Activated CD8-positive, alpha-beta memory T cell treated with anti-CD3 and anti-CD28 coated beads, Interleukin-2, amount 50 U/mL, for 24 hours (primary cell): ENCODE measurements around the gene CACNA2D4.
"Not testable (repeated sequence)": the region's sequence is repeated elsewhere in the genome, so short reads cannot be mapped to it uniquely, and the experiment has no call there.

Experiments
- DNase-seq: peaks from one replicate; pipeline ENCODE4 v3.0.0-alpha.2; 2020; ENCODE audit errors: extremely low read depth

CACNA2D4 gene

GRCh38 chr12:1832801-1833595, 85.5 kb downstream of the CACNA2D4 start:
- DNase-seq = no peak

GRCh38 chr12:1830981-1831963, 87.2 kb downstream of the CACNA2D4 start:
- no peak for DNase-seq

- DNase-seq = no peak
These were observed 88.0 kb downstream of the CACNA2D4 start for GRCh38 chr12:1830401-1830845.

GRCh38 chr12:1829306-1829900, 89.0 kb downstream of the CACNA2D4 start:
- DNase-seq = no peak

- DNase-seq = no peak
These were observed 89.6 kb downstream of the CACNA2D4 start for GRCh38 chr12:1828856-1829255.

GRCh38 chr12:1827826-1828805, 90.3 kb downstream of the CACNA2D4 start:
- no peak for DNase-seq

- no peak for DNase-seq
These were observed 91.4 kb downstream of the CACNA2D4 start for GRCh38 chr12:1826867-1827705.

GRCh38 chr12:1826401-1826800, 92.1 kb downstream of the CACNA2D4 start:
- no peak for DNase-seq

- DNase-seq = no peak
These were observed 92.9 kb downstream of the CACNA2D4 start for GRCh38 chr12:1825382-1826102.

- DNase-seq = no peak
These were observed 95.2 kb downstream of the CACNA2D4 start for GRCh38 chr12:1823237-1823636.

- no peak for DNase-seq
These were observed 95.8 kb downstream of the CACNA2D4 start for GRCh38 chr12:1822699-1823098.

GRCh38 chr12:1821805-1822204, 96.6 kb downstream of the CACNA2D4 start:
- no peak for DNase-seq

GRCh38 chr12:1820896-1821291, 97.6 kb downstream of the CACNA2D4 start:
- DNase-seq = no peak

- no peak for DNase-seq
These were observed 98.1 kb downstream of the CACNA2D4 start, which contains the start of gene LRTM2 for GRCh38 chr12:1820191-1820895. Gene LRTM2, plus strand, starts transcription at chr12:1820565. Its CDS starts 7,584 bp downstream, at chr12:1828149.

- DNase-seq = no peak
These were observed 98.9 kb downstream of the CACNA2D4 start for GRCh38 chr12:1819571-1819970.

- no peak for DNase-seq
These were observed 99.4 kb downstream of the CACNA2D4 start for GRCh38 chr12:1819050-1819449.

GRCh38 chr12:1817928-1818327, 100.5 kb downstream of the CACNA2D4 start:
- DNase-seq = not testable (repeated sequence)

- no peak for DNase-seq
These were observed 101.6 kb downstream of the CACNA2D4 start for GRCh38 chr12:1816730-1817348.
